ENCODE measurements around the gene LMNTD2.
A peak's percentile ranks its signal among the peaks of the same experiment; 100 is the strongest.

Gene LMNTD2

GRCh38 chr11:506995-507726 lies 53.4 kb downstream of the LMNTD2 start, which contains the start of gene RNH1:
Gene RNH1, minus strand, starts transcription at chr11:507242. Its CDS starts 5,080 bp downstream, at chr11:502162.
- DNase-seq: peak; percentile 95

GRCh38 chr11:506238-506994 lies 54.1 kb downstream of the LMNTD2 start:
- DNase-seq: peak; percentile 97

GRCh38 chr11:504994-505344 lies 55.6 kb downstream of the LMNTD2 start:
- DNase-seq: no peak
